Endodermal cell (in vitro differentiated cells): Measurements from ENCODE around the gene H2AZ2. TPM values are rescaled to one million over a fixed set of nuclear protein-coding genes. Genes with fewer than 3 reads are reported as not detected.
"Not testable (repeated sequence)": the region's sequence is repeated elsewhere in the genome, so short reads cannot be mapped to it uniquely, and the experiment has no call there.

Source experiments
- DNase-seq: peaks from one replicate; pipeline ENCODE4 v3.0.0-alpha.2; 2017
- H3K27ac ChIP-seq: 2 replicates; pipeline ENCODE4 v1.5.1; 2013; ENCODE audit warnings: mild to moderate bottlenecking, low read depth, low read length, moderate library complexity
- H3K27me3 ChIP-seq: 2 replicates; pipeline ENCODE4 v1.6.1; 2013; ENCODE audit warnings: mild to moderate bottlenecking, low read length, moderate library complexity; ENCODE audit not compliant: insufficient read depth, control insufficient read depth, poor library complexity, severe bottlenecking
- H3K36me3 ChIP-seq: 2 replicates; pipeline ENCODE4 v1.7.0; 2013; ENCODE audit warnings: mild to moderate bottlenecking, low read length, moderate library complexity; ENCODE audit not compliant: control insufficient read depth, insufficient read depth
- H3K4me1 ChIP-seq: one replicate; pipeline ENCODE4 v1.7.0; 2013; ENCODE audit warnings: low read length; ENCODE audit not compliant: control insufficient read depth, insufficient read depth
- H3K4me3 ChIP-seq: 2 replicates; pipeline ENCODE4 v1.5.1; 2013; ENCODE audit warnings: mild to moderate bottlenecking, low read length, moderate library complexity
- H3K9ac ChIP-seq: 2 replicates; pipeline ENCODE4 v1.6.1; 2013; ENCODE audit warnings: mild to moderate bottlenecking, low read length, moderate library complexity; ENCODE audit not compliant: poor library complexity, severe bottlenecking; ENCODE audit errors: extremely low read depth
- H3K9me3 ChIP-seq: 2 replicates; pipeline ENCODE4 v1.6.1; 2013; ENCODE audit warnings: mild to moderate bottlenecking, low read length, moderate library complexity; ENCODE audit not compliant: control insufficient read depth
- H3K27ac Mint-ChIP-seq: 2 replicates; pipeline ENCODE4 v1.8.0; 2020; ENCODE audit warnings: mixed read lengths
- H3K27me3 Mint-ChIP-seq: 2 replicates; pipeline ENCODE4 v1.8.0; 2021; ENCODE audit warnings: mild to moderate bottlenecking, mixed read lengths; ENCODE audit not compliant: insufficient read depth
- H3K36me3 Mint-ChIP-seq: 2 replicates; pipeline ENCODE4 v1.8.0; 2020; ENCODE audit warnings: low read depth, mixed read lengths
- H3K4me1 Mint-ChIP-seq: 2 replicates; pipeline ENCODE4 v1.8.0; 2020; ENCODE audit warnings: mixed read lengths
- H3K4me3 Mint-ChIP-seq: 2 replicates; pipeline ENCODE4 v1.8.0; 2020; ENCODE audit warnings: mild to moderate bottlenecking, moderate library complexity, mixed read lengths
- H3K9me3 Mint-ChIP-seq: 2 replicates; pipeline ENCODE4 v1.8.0; 2020; ENCODE audit warnings: mild to moderate bottlenecking, mixed read lengths
- WGBS, 2 experiments: methylation state at CpG; one replicate each; pipeline versions ENCODE4 v1.1.5 to v1.1.7; 2013; ENCODE audit warnings: missing lambda C conversion rate in 2 of 2, mixed read lengths in 1 of 2; ENCODE audit not compliant: insufficient coverage in 1 of 2, insufficient read length in 1 of 2; 5-methylcytosine and 5-hydroxymethylcytosine counted together
- total RNA-seq, 2 donors: library from RNA; stranded (reverse); fragmentation: NEBNext Ultra II Directional in 1 of 2; extraction: Animal tissue kit (Norgen Biotek cat#: 25700) in 1 of 2; gene quantifications; 2 replicates in 1 of 2; 3 replicates in 1 of 2; pipeline ENCODE4 v1.2.1, GENCODE V29; 2021
- TF ChIP-seq, protein P1 (sequence below): fragments of 200-600 bp; sonication (generic); conservative IDR thresholded peaks from 2 replicates; pipeline ENCODE4 v1.5.0; 2021; ENCODE audit warnings: antibody characterized with exemption, mild to moderate bottlenecking

The H2AZ2 gene
- total RNA-seq, 2 donors from 2014 or later, result 179 to 201 TPM

DNA sequence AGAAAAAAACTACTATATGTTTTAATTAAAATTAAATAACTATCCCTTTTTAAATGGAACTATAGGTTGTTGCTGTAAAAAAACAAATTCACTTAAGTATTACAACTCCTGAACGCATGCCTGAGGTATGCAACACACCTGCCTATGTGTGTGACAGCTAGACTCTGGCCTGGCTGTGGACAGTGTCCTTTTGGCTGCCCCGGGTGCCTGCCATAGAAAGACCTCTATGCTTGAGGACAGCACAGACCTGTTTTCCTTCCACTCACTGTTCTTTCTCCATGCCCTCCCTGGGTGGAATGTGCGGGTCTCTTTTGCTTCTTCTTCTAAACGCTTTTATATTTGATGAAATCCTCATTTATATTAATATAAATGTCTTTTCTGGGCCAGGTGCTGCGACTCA lies 57.9 kb downstream of the H2AZ2 start:
- no peak overlapping the region for H3K27ac Mint-ChIP-seq
- Histone ChIP-seq H3K27me3 (no peaks in the 10 kb centered on the region), H3K27ac (no peak overlapping the region), H3K36me3 (no peaks in the 10 kb centered on the region), H3K4me3 (no peak overlapping the region), H3K4me1 (no peaks in the 10 kb centered on the region), H3K9ac (no peak overlapping the region), H3K9me3 (no peaks in the 10 kb centered on the region)
- H3K9me3 Mint-ChIP-seq, result no peaks in the 10 kb centered on the region
- TF ChIP-seq, protein P1, sequence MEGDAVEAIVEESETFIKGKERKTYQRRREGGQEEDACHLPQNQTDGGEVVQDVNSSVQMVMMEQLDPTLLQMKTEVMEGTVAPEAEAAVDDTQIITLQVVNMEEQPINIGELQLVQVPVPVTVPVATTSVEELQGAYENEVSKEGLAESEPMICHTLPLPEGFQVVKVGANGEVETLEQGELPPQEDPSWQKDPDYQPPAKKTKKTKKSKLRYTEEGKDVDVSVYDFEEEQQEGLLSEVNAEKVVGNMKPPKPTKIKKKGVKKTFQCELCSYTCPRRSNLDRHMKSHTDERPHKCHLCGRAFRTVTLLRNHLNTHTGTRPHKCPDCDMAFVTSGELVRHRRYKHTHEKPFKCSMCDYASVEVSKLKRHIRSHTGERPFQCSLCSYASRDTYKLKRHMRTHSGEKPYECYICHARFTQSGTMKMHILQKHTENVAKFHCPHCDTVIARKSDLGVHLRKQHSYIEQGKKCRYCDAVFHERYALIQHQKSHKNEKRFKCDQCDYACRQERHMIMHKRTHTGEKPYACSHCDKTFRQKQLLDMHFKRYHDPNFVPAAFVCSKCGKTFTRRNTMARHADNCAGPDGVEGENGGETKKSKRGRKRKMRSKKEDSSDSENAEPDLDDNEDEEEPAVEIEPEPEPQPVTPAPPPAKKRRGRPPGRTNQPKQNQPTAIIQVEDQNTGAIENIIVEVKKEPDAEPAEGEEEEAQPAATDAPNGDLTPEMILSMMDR, result no peak
- no peaks in the 10 kb centered on the region for H3K36me3 Mint-ChIP-seq
- H3K4me1 Mint-ChIP-seq, result no peaks in the 10 kb centered on the region
- WGBS, 2 experiments, result 87 to 94% methylated on average over 2 to 4 of the region's 5 CpGs
- no peak for DNase-seq
- H3K27me3 Mint-ChIP-seq, result no peaks in the 10 kb centered on the region
- no peak overlapping the region for H3K4me3 Mint-ChIP-seq

DNA sequence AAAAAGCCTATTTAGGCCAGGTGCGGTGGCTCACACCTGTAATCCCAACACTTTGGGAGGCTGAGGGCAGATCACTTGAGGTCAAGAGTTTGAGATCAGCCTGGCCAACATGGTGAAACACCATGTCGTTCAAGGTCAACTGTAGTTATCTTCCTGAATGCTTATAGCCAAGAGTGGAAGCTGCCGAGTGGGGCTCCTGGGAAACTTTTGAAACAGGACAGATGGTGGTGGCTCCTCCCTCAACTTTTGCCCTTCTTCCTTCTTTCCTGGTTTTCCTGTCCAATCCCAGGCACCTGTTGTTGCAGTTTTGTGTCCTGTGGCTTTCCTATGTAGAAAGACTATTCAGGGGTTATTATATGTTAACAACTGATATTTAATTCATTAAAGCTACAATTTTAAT lies 60.1 kb downstream of the H2AZ2 start:
- H3K4me1 Mint-ChIP-seq, result no peaks in the 10 kb centered on the region
- WGBS, 2 experiments, result 89 to 96% methylated on average over 3 of the region's 3 CpGs

DNA sequence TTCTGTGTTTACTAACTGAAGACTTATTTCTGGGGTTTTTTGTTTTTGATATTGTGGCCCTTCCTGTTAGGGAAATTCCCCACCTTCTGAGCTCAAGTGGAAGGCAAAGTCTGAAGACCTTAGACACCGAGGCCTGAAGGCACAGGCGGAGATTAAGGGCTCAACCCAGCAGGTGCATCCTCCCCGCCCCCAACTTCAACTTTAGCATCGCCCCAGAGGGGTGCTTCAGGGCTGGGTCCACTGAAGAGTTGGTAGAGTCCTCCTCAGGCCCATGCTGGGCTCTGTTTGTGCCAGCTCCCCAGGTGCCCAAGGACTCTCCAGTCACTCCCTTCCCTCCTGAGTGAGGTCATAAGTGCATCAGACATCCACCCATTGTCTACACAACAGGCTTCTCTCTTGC lies 60.8 kb downstream of the H2AZ2 start:
- H3K4me3 Mint-ChIP-seq, result no peak overlapping the region
- H3K9ac ChIP-seq, result no peak overlapping the region
- H3K27ac Mint-ChIP-seq, result no peak overlapping the region
- no peaks in the 10 kb centered on the region for H3K27me3 ChIP-seq
- H3K27ac ChIP-seq, result no peak overlapping the region
- H3K4me1 Mint-ChIP-seq, result no peaks in the 10 kb centered on the region
- peaks cover 3% of the 10 kb centered on the region for H3K27me3 Mint-ChIP-seq
- WGBS, 2 experiments, result 60 to 73% methylated on average over 3 to 4 of the region's 4 CpGs
- no peak for DNase-seq
- H3K4me3 ChIP-seq, result no peak overlapping the region
- H3K9me3 Mint-ChIP-seq, result peaks cover 16% of the 10 kb centered on the region
- peaks cover 6% of the 10 kb centered on the region for H3K9me3 ChIP-seq
- H3K36me3 ChIP-seq, result no peaks in the 10 kb centered on the region
- H3K4me1 ChIP-seq, result no peaks in the 10 kb centered on the region
- TF ChIP-seq, protein P1, result no peak
- H3K36me3 Mint-ChIP-seq, result no peaks in the 10 kb centered on the region

More for the DNA sequence above, 60.1 kb downstream of the H2AZ2 start:
- Histone ChIP-seq H3K9me3 (peaks cover 6% of the 10 kb centered on the region), H3K4me3 (no peak overlapping the region), H3K27ac (no peak overlapping the region), H3K9ac (no peak overlapping the region), H3K27me3 (no peaks in the 10 kb centered on the region), H3K4me1 (no peaks in the 10 kb centered on the region), H3K36me3 (no peaks in the 10 kb centered on the region)
- Mint-ChIP-seq H3K27ac (no peak overlapping the region), H3K4me3 (no peak overlapping the region), H3K9me3 (peaks cover 13% of the 10 kb centered on the region), H3K36me3 (no peaks in the 10 kb centered on the region), H3K27me3 (peaks cover 3% of the 10 kb centered on the region)
- TF ChIP-seq, protein P1, result no peak
- no peak for DNase-seq

DNA sequence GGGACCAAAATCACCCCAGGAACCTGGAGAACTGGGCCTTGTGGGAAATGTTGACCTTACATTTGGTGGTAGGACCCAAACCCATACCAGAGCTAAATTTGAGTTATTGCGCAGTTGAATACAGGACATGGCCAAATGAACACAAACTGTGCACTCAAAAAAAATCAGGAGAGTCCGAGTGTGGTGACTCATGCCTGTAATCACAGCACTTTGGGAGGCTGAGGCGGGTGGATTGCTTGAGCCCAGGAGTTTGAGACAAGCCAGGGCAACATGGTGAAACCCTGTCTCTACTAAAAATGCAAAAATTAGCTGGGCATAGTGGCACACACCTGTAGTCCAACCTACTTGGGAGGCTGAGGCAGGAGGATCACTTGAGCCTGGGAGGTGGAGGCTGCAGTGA lies 62.7 kb downstream of the H2AZ2 start:
- H3K36me3 Mint-ChIP-seq, H3K4me1 Mint-ChIP-seq, H3K27ac ChIP-seq, H3K9ac ChIP-seq, H3K27ac Mint-ChIP-seq, H3K36me3 ChIP-seq, H3K4me3 Mint-ChIP-seq, H3K27me3 ChIP-seq, H3K27me3 Mint-ChIP-seq, H3K4me1 ChIP-seq, H3K9me3 ChIP-seq, DNase-seq, H3K4me3 ChIP-seq: not testable (repeated sequence)
- H3K9me3 Mint-ChIP-seq, result peaks cover 16% of the 10 kb centered on the region
- 90 to 95% methylated on average over 3 of the region's 3 CpGs for WGBS, 2 experiments
